ENCODE results near the gene LRRC27. TPM values are rescaled to one million over a fixed set of nuclear protein-coding genes. Genes with fewer than 3 reads are reported as not detected.
A peak's percentile ranks its signal among the peaks of the same experiment; 100 is the strongest.

The LRRC27 gene
- total RNA-seq, 1 donor from 2014 or later, result 14.2 TPM

- no peak for DNase-seq (ENCODE audit: extremely low spot score, unreplicated experiment)
- Mint-ChIP-seq H3K27ac (no peak overlapping the region), H3K36me3 (peaks cover 4% of the 10 kb centered on the region), H3K9me3 (peaks cover 4% of the 10 kb centered on the region), H3K27me3 (peaks cover 64% of the 10 kb centered on the region), H3K4me1 (ENCODE audit: unreplicated experiment) (peaks cover 3% of the 10 kb centered on the region), H3K4me3 (peak overlapping the region; percentile 84)
- TF ChIP-seq CTCF (conservative IDR thresholded peaks at IDR 0.05), result no peak
These were observed 22.5 kb upstream of the LRRC27 start for GRCh38 chr10:132309471-132309865.

GRCh38 chr10:132309879-132310591 lies 22.0 kb upstream of the LRRC27 start:
- Mint-ChIP-seq H3K36me3 (peaks cover 4% of the 10 kb centered on the region), H3K27me3 (peaks cover 60% of the 10 kb centered on the region), H3K9me3 (peaks cover 4% of the 10 kb centered on the region), H3K4me1 (ENCODE audit: unreplicated experiment) (peaks cover 3% of the 10 kb centered on the region), H3K27ac (no peak overlapping the region), H3K4me3 (peak overlapping the region; percentile 84)
- no peak for TF ChIP-seq CTCF (conservative IDR thresholded peaks at IDR 0.05)
- DNase-seq (ENCODE audit: extremely low spot score, unreplicated experiment), result no peak

- H3K27ac Mint-ChIP-seq, result no peak overlapping the region
- no peak for DNase-seq (ENCODE audit: extremely low spot score, unreplicated experiment)
- H3K4me1 Mint-ChIP-seq (ENCODE audit: unreplicated experiment), result peaks cover 3% of the 10 kb centered on the region
- peak overlapping the region; percentile 52 for H3K4me3 Mint-ChIP-seq
- peaks cover 4% of the 10 kb centered on the region for H3K36me3 Mint-ChIP-seq
- H3K9me3 Mint-ChIP-seq, result peaks cover 4% of the 10 kb centered on the region
- peaks cover 54% of the 10 kb centered on the region for H3K27me3 Mint-ChIP-seq
- no peak for TF ChIP-seq CTCF (conservative IDR thresholded peaks at IDR 0.05)
These were observed 21.2 kb upstream of the LRRC27 start for GRCh38 chr10:132310701-132311337.

GRCh38 chr10:132311338-132311939 lies 20.6 kb upstream of the LRRC27 start:
- Mint-ChIP-seq H3K4me3 (no peak overlapping the region), H3K27ac (no peak overlapping the region), H3K4me1 (ENCODE audit: unreplicated experiment) (peaks cover 3% of the 10 kb centered on the region), H3K9me3 (peaks cover 4% of the 10 kb centered on the region), H3K36me3 (peaks cover 4% of the 10 kb centered on the region), H3K27me3 (peaks cover 48% of the 10 kb centered on the region)
- no peak for TF ChIP-seq CTCF (conservative IDR thresholded peaks at IDR 0.05)
- DNase-seq (ENCODE audit: extremely low spot score, unreplicated experiment), result no peak

GRCh38 chr10:132313305-132313704 lies 18.7 kb upstream of the LRRC27 start:
- peaks cover 4% of the 10 kb centered on the region for H3K9me3 Mint-ChIP-seq
- peaks cover 3% of the 10 kb centered on the region for H3K4me1 Mint-ChIP-seq (ENCODE audit: unreplicated experiment)
- no peak overlapping the region for H3K4me3 Mint-ChIP-seq
- peaks cover 4% of the 10 kb centered on the region for H3K36me3 Mint-ChIP-seq
- no peak for TF ChIP-seq CTCF (conservative IDR thresholded peaks at IDR 0.05)
- no peak overlapping the region for H3K27ac Mint-ChIP-seq
- H3K27me3 Mint-ChIP-seq, result peaks cover 42% of the 10 kb centered on the region
- DNase-seq (ENCODE audit: extremely low spot score, unreplicated experiment), result no peak
